ENCODE results near the gene PRKCA.

Gene PRKCA

GRCh38 chr17:66810951-66811682, 508.7 kb downstream of the PRKCA start:
- no peak for DNase-seq (ENCODE audit: low spot score)

DNA sequence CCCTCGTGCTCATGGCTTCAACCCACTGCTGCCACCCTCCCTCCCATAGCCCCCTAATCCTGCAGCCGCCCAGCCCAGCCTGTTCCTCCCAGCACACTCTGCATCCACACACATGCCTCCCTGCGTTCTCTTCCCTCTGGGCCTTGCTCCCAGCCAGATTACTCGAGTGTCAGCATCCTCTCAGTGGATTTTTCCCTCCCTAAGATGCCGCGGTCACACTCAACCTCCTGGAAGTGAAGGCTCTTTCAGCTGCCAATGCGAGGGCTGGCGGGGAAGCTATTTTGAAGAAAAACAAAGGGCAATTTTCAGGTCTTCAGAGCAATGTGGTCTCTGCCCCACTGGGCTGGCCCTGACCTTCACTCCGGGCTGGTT, 509.3 kb downstream of the PRKCA start:
- no peak for DNase-seq (ENCODE audit: low spot score)

DNA sequence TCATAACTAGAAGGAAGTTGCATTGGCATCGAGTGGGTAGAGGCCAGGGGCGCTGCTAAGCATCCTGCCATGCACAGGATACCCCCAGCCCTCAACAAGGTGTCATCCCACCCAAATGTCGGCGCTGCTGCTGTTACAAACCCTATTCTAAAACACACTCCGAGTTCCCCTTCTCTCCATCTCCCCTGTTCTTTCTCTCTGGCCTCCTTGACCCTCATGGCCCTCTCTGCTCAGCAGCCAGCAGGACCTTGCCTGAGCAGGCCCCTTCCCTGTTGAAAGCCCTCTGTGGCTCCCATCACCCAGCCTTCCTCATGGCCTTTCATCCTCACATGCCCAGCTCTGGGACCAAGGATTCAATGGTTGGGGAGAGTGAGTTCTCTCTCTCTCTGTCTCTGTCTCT, 510.2 kb downstream of the PRKCA start:
- no peak for DNase-seq (ENCODE audit: low spot score)

DNA sequence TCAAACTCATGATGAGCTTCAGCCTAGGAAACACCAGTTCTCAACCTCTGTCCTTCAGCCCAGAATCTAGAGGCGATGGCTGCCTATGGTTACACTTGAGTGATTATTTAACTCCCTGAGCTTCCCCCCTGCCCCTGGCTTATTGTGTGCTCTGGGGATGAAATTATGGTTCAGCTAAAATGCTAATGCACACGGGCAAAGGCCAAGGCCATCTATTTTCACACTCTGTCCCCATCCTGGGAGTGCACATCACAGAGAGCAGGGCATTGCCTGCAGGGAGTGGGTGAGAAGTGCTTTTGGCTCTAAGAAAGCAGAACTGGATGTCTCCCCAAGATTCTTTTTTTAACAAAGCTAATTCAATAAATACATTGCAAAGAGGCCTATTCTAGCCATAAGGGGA, 510.9 kb downstream of the PRKCA start:
- no peak for DNase-seq (ENCODE audit: low spot score)

DNA sequence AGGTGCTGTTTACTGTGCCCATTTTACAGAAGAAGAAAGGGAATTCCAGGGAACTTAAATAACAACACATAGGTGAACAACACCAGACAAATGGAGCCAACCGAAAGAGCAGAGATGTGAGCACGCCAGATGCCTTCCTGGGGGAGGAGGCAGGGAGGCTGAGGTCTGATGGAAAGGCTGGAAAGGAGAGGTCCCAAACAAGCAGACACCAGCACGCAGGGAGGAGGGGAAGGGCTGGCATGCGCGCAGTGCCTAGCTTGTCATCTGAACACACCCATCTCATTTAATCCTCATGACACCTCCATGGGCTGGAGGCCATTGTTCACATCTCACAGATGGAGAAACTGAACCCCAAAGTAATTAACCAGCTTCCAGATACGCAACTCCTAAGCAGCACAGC, 511.6 kb downstream of the PRKCA start:
- no peak for DNase-seq (ENCODE audit: low spot score)

- no peak for DNase-seq (ENCODE audit: low spot score)
Measured at GRCh38 chr17:66814570-66814969, 512.2 kb downstream of the PRKCA start.

GRCh38 chr17:66817750-66818149, 515.3 kb downstream of the PRKCA start:
- DNase-seq (ENCODE audit: low spot score) = no peak

GRCh38 chr17:66819466-66819865, 517.1 kb downstream of the PRKCA start:
- DNase-seq (ENCODE audit: low spot score) = no peak

- no peak for DNase-seq (ENCODE audit: low spot score)
Measured at GRCh38 chr17:66822009-66822408, 519.6 kb downstream of the PRKCA start.

- no peak for DNase-seq (ENCODE audit: low spot score)
Measured at GRCh38 chr17:66826856-66827255, 524.4 kb downstream of the PRKCA start.

GRCh38 chr17:66829386-66829864, 527.0 kb downstream of the PRKCA start:
- no peak for DNase-seq (ENCODE audit: low spot score)

- no peak for DNase-seq (ENCODE audit: low spot score)
Measured at GRCh38 chr17:66829883-66830282, 527.5 kb downstream of the PRKCA start.

DNA sequence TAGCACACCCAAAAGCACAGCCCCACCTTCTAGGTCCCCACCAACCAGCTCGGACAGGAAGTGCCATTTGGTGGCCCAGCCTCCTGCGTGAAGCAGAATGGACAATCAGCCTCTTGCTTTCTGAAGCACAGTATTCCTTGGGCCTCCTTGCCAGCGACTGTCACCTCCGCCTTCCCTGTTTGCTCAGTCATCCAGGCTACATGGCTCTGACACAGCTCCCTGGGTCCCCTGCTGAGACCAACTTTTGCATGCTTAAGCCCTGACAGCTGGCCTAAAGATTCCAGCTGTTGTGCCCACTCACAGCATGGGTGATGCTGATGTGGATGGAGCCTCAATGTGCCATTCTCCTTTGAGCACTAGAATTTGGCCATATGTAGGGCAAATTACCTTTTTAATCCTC, 528.0 kb downstream of the PRKCA start:
- no peak for DNase-seq (ENCODE audit: low spot score)

DNA sequence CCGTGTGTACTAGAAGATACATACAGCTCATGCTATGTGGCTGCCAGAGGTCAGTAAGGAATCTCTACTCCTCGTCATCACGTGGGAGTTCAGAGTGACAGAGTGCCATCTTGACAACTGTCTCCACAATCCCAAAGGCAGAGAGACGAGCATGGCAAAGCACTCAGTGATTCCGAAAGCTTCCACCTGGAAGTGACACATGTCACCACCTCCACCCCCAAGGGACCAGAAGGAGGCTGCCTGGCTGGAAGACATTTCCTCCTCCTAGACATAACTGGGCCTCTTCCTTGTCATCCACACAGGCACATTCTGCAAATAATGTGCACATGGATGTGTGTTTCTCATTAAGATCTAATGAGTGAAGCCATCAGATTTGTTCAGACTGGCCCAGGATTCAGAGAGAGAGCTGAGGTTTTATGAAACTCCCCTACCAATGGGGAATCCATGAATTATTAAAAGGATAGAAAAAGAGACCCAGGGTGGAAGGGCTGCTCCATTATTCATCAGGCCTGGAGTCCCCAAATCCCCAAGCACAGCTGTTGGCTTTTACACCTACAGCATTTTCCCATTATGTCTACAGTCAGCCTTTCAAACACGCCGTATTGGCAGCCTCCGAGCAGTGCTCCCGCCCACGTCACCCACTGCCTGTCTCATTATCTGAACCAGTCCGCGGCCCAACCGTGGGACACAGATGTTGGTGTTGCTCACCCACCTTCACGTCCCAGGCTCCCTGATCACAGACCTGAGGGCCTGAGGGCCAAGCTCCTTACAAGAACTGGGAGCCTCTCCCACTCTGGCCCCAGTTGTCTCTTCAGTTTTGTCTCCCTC, 529.2 kb downstream of the PRKCA start:
- no peak for DNase-seq (ENCODE audit: low spot score)

- no peak for DNase-seq (ENCODE audit: low spot score)
Measured at GRCh38 chr17:66833201-66833600, 530.8 kb downstream of the PRKCA start.

DNA sequence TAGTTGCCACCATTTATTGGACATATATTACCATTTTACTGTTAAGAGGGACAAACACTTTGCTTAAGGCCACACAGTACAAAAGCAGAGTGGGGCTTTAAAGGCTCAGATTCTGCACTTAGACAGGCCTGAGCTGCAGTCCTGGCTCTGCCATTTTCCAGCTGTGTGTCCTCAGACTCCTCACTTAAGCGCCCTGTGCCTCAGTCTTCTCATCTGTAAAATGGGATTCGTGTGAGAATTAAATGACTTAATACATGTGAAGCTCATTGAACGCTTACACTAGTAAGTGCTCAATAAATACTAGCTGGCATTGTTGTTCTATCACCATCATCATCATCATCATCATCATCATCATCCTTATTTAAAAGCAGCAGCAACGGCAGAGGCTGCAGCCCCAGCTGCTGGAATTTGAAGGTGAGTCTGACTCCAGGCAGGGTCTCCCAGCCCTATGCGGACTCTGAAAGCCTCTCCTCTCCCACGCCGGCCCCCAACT, 532.1 kb downstream of the PRKCA start:
- DNase-seq (ENCODE audit: low spot score) = no peak

DNA sequence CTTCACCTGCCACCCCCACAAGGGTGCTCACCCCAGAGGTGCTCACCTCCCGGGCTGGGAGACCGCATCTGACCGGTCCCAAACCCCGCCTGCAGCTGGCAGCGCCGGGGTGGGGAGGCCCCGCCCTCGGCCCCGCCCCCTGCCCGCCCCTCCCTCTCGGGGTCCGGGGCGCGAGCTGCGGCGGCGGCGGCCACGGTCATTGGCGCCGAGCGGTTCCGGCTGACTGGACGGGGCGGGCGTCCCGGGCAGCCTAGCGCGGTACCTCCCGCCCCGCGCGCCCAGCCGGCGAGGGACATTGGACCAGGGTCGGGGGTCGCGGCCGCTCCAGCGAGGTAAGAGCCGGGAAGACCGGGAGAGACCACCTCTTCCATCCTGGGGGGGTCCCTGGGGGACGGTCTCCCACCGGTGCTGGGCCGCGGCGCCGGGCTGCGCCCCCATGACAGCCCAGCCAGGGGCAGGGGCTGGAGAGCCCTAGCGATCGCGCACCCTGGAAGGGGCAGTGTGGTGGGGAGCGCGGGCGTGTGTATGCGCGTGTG, 532.6 kb downstream of the PRKCA start, which contains the start of gene CACNG5:
Gene CACNG5 (plus strand): TSS at position 199 of the 536 bp plus-strand sequence. CDS start 42,216 bp downstream, outside the sequence.
- DNase-seq (ENCODE audit: low spot score) = no peak

DNA sequence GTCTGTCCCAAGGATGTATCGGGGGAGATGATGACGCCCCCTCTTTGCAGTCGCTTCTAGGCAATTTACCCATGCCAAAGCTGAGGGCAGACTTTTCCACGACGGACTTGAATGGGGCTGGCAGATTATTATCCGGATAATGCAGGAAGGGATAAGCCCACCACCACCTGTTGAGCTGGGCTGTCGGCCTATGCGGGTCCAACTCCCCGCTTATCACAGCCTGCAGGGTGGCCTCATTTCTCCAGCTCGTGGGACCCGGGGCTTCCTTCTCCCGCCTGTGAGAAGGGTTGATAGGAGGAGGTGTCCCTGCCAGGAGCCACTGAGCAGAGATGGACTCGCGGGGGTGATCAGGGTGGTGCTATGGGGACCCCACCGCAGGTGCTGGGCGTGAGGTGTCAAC, 533.1 kb downstream of the PRKCA start:
- no peak for DNase-seq (ENCODE audit: low spot score)

GRCh38 chr17:66836063-66837005, 533.9 kb downstream of the PRKCA start:
- no peak for DNase-seq (ENCODE audit: low spot score)

- DNase-seq (ENCODE audit: low spot score) = no peak
Measured at GRCh38 chr17:66837226-66837625, 534.8 kb downstream of the PRKCA start.

- no peak for DNase-seq (ENCODE audit: low spot score)
Measured at GRCh38 chr17:66837885-66838665, 535.7 kb downstream of the PRKCA start.
